OCI-M2 (cell line): ENCODE measurements around the gene PRAC2.

Experiments used
- DNase-seq: peaks from one replicate; lab custom pipeline; 2025; ENCODE audit not compliant: unreplicated experiment; lab: John Stamatoyannopoulos, UW

PRAC2 gene

GRCh38 chr17:48720266-48721008, 2.5 kb upstream of the PRAC2 start:
- no peak for DNase-seq

- DNase-seq = no peak
Observed at GRCh38 chr17:48721009-48721402, 2.0 kb upstream of the PRAC2 start.

GRCh38 chr17:48722201-48722907, 631 bp upstream of the PRAC2 start, which contains the start of gene PRAC1:
Gene PRAC1, minus strand, starts transcription at chr17:48722518. Its CDS starts 126 bp downstream, at chr17:48722392.
- no peak for DNase-seq

- DNase-seq = no peak
Observed at GRCh38 chr17:48723423-48724250, 652 bp downstream of the PRAC2 start.

- DNase-seq = peak; percentile 2
Observed at GRCh38 chr17:48724251-48725003, 1.4 kb downstream of the PRAC2 start.

GRCh38 chr17:48725004-48725287, 2.0 kb downstream of the PRAC2 start:
- no peak for DNase-seq

GRCh38 chr17:48725288-48726064, 2.5 kb downstream of the PRAC2 start:
- no peak for DNase-seq

- DNase-seq = no peak
Observed at GRCh38 chr17:48726114-48726915, 3.3 kb downstream of the PRAC2 start.

- DNase-seq = no peak
Observed at GRCh38 chr17:48726916-48727286, 3.9 kb downstream of the PRAC2 start.

- no peak for DNase-seq
Observed at GRCh38 chr17:48727415-48728175, 4.6 kb downstream of the PRAC2 start.

- no peak for DNase-seq
Observed at GRCh38 chr17:48728232-48729231, 5.5 kb downstream of the PRAC2 start, which contains the start of gene HOXB13. Gene HOXB13, minus strand, starts transcription at chr17:48728750. Its CDS starts 157 bp downstream, at chr17:48728593.

GRCh38 chr17:48729335-48730239, 6.6 kb downstream of the PRAC2 start:
- no peak for DNase-seq

GRCh38 chr17:48730240-48730550, 7.2 kb downstream of the PRAC2 start:
- no peak for DNase-seq

- no peak for DNase-seq
Observed at GRCh38 chr17:48731355-48731754, 8.4 kb downstream of the PRAC2 start.

GRCh38 chr17:48732688-48733629, 10.0 kb downstream of the PRAC2 start:
- DNase-seq = no peak
